Measurements from ENCODE around the gene PHACTR3.

DNA sequence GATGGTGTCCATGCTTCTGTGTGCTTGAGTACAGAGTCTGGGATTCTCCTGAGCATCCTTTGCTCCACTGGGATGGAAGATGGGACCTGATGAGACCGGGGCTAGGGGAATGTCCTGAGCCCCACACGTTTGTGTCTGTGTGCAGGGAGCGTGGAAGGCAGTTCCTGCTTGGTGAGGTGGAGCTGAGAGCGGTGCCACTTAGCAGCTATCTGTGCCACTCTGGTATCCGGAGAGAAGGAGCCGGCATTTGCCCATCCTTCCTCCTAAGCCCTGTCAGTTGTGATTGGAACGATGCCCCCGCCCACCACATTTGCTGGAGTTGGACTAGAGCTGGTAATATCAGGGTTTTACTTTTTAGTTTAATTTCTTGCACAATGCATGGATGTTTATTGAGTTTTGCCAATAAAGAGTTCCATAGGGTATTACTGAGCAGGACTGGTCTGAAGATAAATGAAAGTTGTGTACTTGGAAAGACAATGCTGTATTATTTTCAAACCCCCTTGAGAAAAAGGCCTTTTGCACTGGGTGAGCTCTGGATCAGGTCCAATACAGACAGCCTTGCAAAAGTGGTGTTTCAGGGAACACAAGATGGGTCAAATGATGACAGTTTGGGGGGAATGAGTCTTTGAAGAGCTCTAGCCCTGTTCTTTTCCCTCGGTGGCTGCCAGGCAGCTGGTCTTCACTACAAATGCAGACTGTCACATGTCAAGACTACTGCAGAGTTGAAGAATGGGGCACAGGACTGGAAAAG, 198.3 kb downstream of the PHACTR3 start:
- TF ChIP-seq, protein P1, sequence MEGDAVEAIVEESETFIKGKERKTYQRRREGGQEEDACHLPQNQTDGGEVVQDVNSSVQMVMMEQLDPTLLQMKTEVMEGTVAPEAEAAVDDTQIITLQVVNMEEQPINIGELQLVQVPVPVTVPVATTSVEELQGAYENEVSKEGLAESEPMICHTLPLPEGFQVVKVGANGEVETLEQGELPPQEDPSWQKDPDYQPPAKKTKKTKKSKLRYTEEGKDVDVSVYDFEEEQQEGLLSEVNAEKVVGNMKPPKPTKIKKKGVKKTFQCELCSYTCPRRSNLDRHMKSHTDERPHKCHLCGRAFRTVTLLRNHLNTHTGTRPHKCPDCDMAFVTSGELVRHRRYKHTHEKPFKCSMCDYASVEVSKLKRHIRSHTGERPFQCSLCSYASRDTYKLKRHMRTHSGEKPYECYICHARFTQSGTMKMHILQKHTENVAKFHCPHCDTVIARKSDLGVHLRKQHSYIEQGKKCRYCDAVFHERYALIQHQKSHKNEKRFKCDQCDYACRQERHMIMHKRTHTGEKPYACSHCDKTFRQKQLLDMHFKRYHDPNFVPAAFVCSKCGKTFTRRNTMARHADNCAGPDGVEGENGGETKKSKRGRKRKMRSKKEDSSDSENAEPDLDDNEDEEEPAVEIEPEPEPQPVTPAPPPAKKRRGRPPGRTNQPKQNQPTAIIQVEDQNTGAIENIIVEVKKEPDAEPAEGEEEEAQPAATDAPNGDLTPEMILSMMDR (IDR thresholded peaks at IDR 0.05): no peak
- no peak for TF ChIP-seq POLR2A (IDR thresholded peaks at IDR 0.05)
- TF ChIP-seq EP300 (IDR thresholded peaks at IDR 0.05): no peak
- no peak for TF ChIP-seq POLR2AphosphoS5 (IDR thresholded peaks at IDR 0.05)

All from gastroesophageal sphincter (tissue), 3 donors.